A673 (cell line): ENCODE results near the gene FHL2.

Experiments used
- EZH2 ChIP-seq: fragments of 200-600 bp; sonication (generic); IDR thresholded peaks from 2 replicates; pipeline ENCODE4 v1.6.1; 2017; ENCODE audit warnings: borderline replicate concordance, low read depth, mild to moderate bottlenecking, mixed read lengths, antibody characterized with exemption, low read length; ENCODE audit not compliant: poor library complexity, severe bottlenecking
- TF ChIP-seq, protein P1 (sequence below): fragments of 300-800, 200-600 bp; sonication (generic); conservative IDR thresholded peaks from 2 replicates; pipeline ENCODE4 v1.5.1; 2017; ENCODE audit warnings: low read depth, mild to moderate bottlenecking, antibody characterized with exemption, low read length, moderate library complexity, mixed read lengths

DNA sequence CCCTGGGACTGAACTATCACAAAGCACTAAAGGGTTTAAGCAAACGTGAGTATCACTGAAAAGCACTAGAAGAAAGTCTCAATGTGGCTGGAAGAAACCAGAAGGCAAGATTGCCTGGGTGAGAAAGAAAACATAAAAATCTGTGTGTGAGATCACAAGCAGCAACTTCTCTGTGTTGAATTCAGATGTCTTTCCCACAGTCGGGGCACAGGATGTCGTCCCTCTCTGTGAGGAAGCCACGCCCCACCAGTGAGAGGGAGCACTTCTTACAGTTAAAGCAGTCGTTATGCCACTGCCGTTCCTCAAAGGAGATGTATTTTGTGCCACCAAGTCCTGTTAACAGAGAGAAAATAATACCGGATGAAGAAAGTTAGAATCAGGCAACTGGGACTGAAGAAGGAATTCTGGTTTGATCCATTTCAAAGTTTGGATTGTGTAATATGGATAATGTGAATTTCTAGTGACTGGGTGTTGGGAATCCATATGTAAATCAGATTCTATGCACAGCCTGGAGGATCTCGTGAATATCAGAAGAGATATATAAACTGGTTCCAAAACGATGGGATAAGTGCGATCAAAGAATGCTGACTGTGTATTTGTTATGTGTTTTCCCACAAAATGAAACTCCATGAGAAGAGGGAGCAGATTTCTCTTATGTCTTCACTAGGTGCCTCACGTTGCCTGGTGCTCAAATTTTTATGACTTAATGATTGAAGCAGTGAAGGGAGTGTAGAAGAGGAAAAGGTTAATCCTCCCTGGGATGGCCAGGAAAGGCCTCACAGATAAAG, 37.6 kb downstream of the FHL2 start:
- TF ChIP-seq, protein P1, sequence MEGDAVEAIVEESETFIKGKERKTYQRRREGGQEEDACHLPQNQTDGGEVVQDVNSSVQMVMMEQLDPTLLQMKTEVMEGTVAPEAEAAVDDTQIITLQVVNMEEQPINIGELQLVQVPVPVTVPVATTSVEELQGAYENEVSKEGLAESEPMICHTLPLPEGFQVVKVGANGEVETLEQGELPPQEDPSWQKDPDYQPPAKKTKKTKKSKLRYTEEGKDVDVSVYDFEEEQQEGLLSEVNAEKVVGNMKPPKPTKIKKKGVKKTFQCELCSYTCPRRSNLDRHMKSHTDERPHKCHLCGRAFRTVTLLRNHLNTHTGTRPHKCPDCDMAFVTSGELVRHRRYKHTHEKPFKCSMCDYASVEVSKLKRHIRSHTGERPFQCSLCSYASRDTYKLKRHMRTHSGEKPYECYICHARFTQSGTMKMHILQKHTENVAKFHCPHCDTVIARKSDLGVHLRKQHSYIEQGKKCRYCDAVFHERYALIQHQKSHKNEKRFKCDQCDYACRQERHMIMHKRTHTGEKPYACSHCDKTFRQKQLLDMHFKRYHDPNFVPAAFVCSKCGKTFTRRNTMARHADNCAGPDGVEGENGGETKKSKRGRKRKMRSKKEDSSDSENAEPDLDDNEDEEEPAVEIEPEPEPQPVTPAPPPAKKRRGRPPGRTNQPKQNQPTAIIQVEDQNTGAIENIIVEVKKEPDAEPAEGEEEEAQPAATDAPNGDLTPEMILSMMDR = no peak
- TF ChIP-seq EZH2 = no peak
